GM19238 (cell line): ENCODE data around the gene GPR142.

Experiments
- DNase-seq: peaks from one replicate; pipeline ENCODE4 v3.0.0; 2011; ENCODE audit warnings: low spot score; ENCODE audit not compliant: insufficient read length

Gene GPR142

GRCh38 chr17:74368341-74369081, 1.2 kb downstream of the GPR142 start:
- DNase-seq, result peak; percentile 85

- peak; percentile 46 for DNase-seq
Observed at GRCh38 chr17:74369221-74369620, 1.9 kb downstream of the GPR142 start.

- no peak for DNase-seq
Observed at GRCh38 chr17:74369665-74370490, 2.6 kb downstream of the GPR142 start.

- DNase-seq, result no peak
Observed at GRCh38 chr17:74371653-74372147, 4.4 kb downstream of the GPR142 start.

- DNase-seq, result no peak
Observed at GRCh38 chr17:74372426-74372825, 5.1 kb downstream of the GPR142 start.

- no peak for DNase-seq
Observed at GRCh38 chr17:74373838-74374606, 6.7 kb downstream of the GPR142 start.

GRCh38 chr17:74374858-74375257, 7.6 kb downstream of the GPR142 start:
- DNase-seq, result no peak

GRCh38 chr17:74379495-74380085, 12.3 kb downstream of the GPR142 start:
- peak; percentile 89 for DNase-seq

GRCh38 chr17:74380086-74380958, 13.0 kb downstream of the GPR142 start:
- DNase-seq, result no peak

GRCh38 chr17:74380959-74381808, 13.9 kb downstream of the GPR142 start:
- DNase-seq, result no peak

- no peak for DNase-seq
Observed at GRCh38 chr17:74383141-74383540, 15.8 kb downstream of the GPR142 start.

- DNase-seq, result no peak
Observed at GRCh38 chr17:74385201-74385600, 17.9 kb downstream of the GPR142 start.

GRCh38 chr17:74386386-74386785, 19.1 kb downstream of the GPR142 start:
- no peak for DNase-seq

- DNase-seq, result no peak
Observed at GRCh38 chr17:74387365-74388218, 20.3 kb downstream of the GPR142 start.

GRCh38 chr17:74389084-74389753, 21.9 kb downstream of the GPR142 start:
- DNase-seq, result no peak

GRCh38 chr17:74389937-74390679, 22.8 kb downstream of the GPR142 start:
- DNase-seq, result no peak
